ENCODE results near the gene FAM184B.

DNA sequence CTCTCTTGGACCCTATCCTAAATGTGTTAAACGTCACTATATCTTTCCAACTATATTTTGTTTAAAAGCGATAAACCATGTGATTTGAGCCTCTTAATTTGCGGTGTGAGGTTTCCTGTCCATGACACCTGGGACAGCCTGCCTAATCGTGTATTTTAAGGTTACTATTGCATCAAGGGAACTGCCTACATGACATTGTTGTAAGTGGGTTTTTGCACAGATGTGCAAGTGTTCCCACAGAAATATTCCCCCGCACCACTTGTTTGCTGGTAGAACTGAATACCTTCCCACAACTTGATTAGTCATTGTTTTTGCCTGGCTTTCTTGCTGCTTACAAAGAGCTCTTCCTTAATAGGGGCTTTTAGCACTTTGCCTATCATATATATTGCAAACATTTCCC, 5.1 kb upstream of the FAM184B start:
- TF ChIP-seq EZH2 (IDR thresholded peaks at IDR 0.05) (no peak), EZH2phosphoT487 (IDR thresholded peaks at IDR 0.05) (no peak)
- TF ChIP-seq, protein P1, sequence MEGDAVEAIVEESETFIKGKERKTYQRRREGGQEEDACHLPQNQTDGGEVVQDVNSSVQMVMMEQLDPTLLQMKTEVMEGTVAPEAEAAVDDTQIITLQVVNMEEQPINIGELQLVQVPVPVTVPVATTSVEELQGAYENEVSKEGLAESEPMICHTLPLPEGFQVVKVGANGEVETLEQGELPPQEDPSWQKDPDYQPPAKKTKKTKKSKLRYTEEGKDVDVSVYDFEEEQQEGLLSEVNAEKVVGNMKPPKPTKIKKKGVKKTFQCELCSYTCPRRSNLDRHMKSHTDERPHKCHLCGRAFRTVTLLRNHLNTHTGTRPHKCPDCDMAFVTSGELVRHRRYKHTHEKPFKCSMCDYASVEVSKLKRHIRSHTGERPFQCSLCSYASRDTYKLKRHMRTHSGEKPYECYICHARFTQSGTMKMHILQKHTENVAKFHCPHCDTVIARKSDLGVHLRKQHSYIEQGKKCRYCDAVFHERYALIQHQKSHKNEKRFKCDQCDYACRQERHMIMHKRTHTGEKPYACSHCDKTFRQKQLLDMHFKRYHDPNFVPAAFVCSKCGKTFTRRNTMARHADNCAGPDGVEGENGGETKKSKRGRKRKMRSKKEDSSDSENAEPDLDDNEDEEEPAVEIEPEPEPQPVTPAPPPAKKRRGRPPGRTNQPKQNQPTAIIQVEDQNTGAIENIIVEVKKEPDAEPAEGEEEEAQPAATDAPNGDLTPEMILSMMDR (IDR thresholded peaks at IDR 0.05), result no peak

Measured in neural progenitor cell (in vitro differentiated cells).